ENCODE results near the gene HOXA2.

DNA sequence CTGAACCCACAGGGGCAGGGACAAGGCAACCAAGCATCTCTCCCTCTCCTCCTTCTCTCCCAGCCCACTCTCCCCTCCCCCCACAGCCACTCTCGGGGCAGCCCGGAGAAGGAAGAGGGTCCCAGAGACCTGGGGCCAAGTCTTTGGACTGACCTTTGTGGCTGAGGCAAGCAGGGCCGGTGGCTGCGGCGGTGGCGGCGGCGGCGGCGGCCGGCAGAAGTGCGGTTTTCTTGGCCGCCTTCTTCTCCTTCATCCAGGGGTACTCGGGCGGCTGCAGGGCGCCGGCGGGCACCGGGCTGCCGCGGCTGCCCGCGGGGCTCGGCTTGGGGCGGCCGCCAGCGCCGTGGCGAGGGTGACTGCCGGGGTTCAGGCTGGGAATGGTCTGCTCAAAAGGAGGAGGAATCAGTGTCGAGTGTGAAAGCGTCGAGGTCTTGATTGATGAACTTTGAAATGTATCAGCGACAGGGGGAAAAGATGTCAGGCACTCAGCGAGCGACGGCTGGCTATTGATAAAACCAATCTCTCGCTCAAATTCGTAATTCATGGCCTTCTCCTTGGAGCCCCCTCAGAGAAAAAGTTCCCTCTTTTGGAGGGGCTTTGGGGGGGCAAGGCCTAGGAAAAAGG is 414 bp downstream of the HOXA2 start:
- TF ChIP-seq, protein P1, sequence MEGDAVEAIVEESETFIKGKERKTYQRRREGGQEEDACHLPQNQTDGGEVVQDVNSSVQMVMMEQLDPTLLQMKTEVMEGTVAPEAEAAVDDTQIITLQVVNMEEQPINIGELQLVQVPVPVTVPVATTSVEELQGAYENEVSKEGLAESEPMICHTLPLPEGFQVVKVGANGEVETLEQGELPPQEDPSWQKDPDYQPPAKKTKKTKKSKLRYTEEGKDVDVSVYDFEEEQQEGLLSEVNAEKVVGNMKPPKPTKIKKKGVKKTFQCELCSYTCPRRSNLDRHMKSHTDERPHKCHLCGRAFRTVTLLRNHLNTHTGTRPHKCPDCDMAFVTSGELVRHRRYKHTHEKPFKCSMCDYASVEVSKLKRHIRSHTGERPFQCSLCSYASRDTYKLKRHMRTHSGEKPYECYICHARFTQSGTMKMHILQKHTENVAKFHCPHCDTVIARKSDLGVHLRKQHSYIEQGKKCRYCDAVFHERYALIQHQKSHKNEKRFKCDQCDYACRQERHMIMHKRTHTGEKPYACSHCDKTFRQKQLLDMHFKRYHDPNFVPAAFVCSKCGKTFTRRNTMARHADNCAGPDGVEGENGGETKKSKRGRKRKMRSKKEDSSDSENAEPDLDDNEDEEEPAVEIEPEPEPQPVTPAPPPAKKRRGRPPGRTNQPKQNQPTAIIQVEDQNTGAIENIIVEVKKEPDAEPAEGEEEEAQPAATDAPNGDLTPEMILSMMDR (IDR thresholded peaks at IDR 0.05; ENCODE audit: low read depth, low read length, missing input control): no peak
- TF ChIP-seq EGR1 (IDR thresholded peaks at IDR 0.05; ENCODE audit: low read depth in 2 of 2) (no peak), SP1 (IDR thresholded peaks at IDR 0.05) (no peak)
- TF ChIP-seq, protein P2, sequence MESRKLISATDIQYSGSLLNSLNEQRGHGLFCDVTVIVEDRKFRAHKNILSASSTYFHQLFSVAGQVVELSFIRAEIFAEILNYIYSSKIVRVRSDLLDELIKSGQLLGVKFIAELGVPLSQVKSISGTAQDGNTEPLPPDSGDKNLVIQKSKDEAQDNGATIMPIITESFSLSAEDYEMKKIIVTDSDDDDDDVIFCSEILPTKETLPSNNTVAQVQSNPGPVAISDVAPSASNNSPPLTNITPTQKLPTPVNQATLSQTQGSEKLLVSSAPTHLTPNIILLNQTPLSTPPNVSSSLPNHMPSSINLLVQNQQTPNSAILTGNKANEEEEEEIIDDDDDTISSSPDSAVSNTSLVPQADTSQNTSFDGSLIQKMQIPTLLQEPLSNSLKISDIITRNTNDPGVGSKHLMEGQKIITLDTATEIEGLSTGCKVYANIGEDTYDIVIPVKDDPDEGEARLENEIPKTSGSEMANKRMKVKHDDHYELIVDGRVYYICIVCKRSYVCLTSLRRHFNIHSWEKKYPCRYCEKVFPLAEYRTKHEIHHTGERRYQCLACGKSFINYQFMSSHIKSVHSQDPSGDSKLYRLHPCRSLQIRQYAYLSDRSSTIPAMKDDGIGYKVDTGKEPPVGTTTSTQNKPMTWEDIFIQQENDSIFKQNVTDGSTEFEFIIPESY (IDR thresholded peaks at IDR 0.05): no peak
